ENCODE data around the gene TIGAR.

Gene TIGAR

GRCh38 chr12:4402996-4403395 lies 82.0 kb downstream of the TIGAR start:
- TF ChIP-seq EZH2phosphoT487 (IDR thresholded peaks at IDR 0.05; ENCODE audit: borderline replicate concordance) (no peak), CTCF (conservative IDR thresholded peaks at IDR 0.05; ENCODE audit: low read length) (no peak)
- H3K9me2 ChIP-seq (replicated peaks; ENCODE audit: low read depth, low read length) = no peaks in the 10 kb centered on the region
- H3F3A ChIP-seq (ENCODE audit: low read depth) = no peaks in the 10 kb centered on the region
- H3K9me3 ChIP-seq (ENCODE audit: insufficient read depth, low read depth, low read length) = no peaks in the 10 kb centered on the region
- H3K27me3 ChIP-seq (ENCODE audit: insufficient read depth, low read length, poor library complexity, severe bottlenecking) = no peaks in the 10 kb centered on the region
- H3K4me2 ChIP-seq (ENCODE audit: low read depth, low read length, poor library complexity, severe bottlenecking) = no peak overlapping the region
- H3K4me3 ChIP-seq (ENCODE audit: low read length, poor library complexity, severe bottlenecking) = no peak overlapping the region
- H3K79me2 ChIP-seq (ENCODE audit: insufficient read depth, low read length) = no peaks in the 10 kb centered on the region
- H4K20me1 ChIP-seq (ENCODE audit: insufficient read depth, low read length, poor library complexity, severe bottlenecking) = no peaks in the 10 kb centered on the region
- H3K4me1 ChIP-seq (ENCODE audit: insufficient read depth, low read length, poor library complexity, severe bottlenecking) = no peaks in the 10 kb centered on the region
- H3K36me3 ChIP-seq (ENCODE audit: insufficient read depth, low read length) = no peaks in the 10 kb centered on the region
- no peak overlapping the region for H2AFZ ChIP-seq (ENCODE audit: low read length)
- no peak overlapping the region for H3K9ac ChIP-seq (ENCODE audit: low read depth, low read length, poor library complexity, severe bottlenecking)
